Ovary (tissue), 9 donors: ENCODE data around the gene NSL1. TPM values are rescaled to one million over a fixed set of nuclear protein-coding genes. Genes with fewer than 3 reads are reported as not detected.
A peak's percentile ranks its signal among the peaks of the same experiment; 100 is the strongest.

Experiments used
- DNase-seq, 5 donors: peaks; one replicate each; pipeline ENCODE4 v3.0.0-alpha.2; 2019 to 2020
- H3K27ac ChIP-seq, 2 donors: fragments of 200-600 bp; one replicate each; pipeline versions ENCODE4 v1.5.1 to v1.8.0; 2019 to 2022
- H3K27me3 ChIP-seq: fragments of 200-600 bp; one replicate; pipeline ENCODE4 v1.8.0; 2022
- H3K36me3 ChIP-seq: fragments of 200-600 bp; sonication (generic); one replicate; pipeline ENCODE4 v1.5.1; 2019
- H3K4me1 ChIP-seq: one replicate; pipeline ENCODE4 v1.8.1; 2013; ENCODE audit warnings: mild to moderate bottlenecking, moderate library complexity; ENCODE audit not compliant: insufficient read depth
- H3K4me3 ChIP-seq: fragments of 200-600 bp; sonication (generic); one replicate; pipeline ENCODE4 v1.5.1; 2017
- H3K9me3 ChIP-seq, 2 donors: fragments of 200-600 bp in 1 of 2; sonication (generic) in 1 of 2; one replicate each; pipeline versions ENCODE4 v1.5.1 to v1.8.1; 2013 to 2019; ENCODE audit warnings: mild to moderate bottlenecking in 1 of 2, moderate library complexity in 1 of 2
- EP300 ChIP-seq: sonication (generic); formaldehyde crosslinking; IDR thresholded peaks from one replicate; pipeline ENCODE4 v1.6.1; 2017; ENCODE audit warnings: antibody characterized with exemption
- POLR2A ChIP-seq: fragments of 450-650 bp; IDR thresholded peaks from one replicate; pipeline ENCODE4 v1.6.1; 2017; ENCODE audit warnings: antibody characterized with exemption, mild to moderate bottlenecking, moderate library complexity
- WGBS, 3 donors: extraction: QIAGEN DNeasy Blood & Tissue Kit in 1 of 3; methylation state at CpG; one replicate each; pipeline versions ENCODE4 v1.1.5 to v1.1.7; 2013 to 2017; 5-methylcytosine and 5-hydroxymethylcytosine counted together
- intact Hi-C, 4 donors: fragments of 100-400 bp; cut with DNase I; formaldehyde crosslinking; loops; one replicate each; pipeline versions ENCODE4 v1.11.0 to v1.15.1; 2022 to 2023
- polyA plus RNA-seq, 2 donors: library from polyadenylated mRNA; stranded (reverse); fragments of 200-250 nt in 1 of 2; fragments of 350-450 nt in 1 of 2; fragmentation: Illumina TruSeq in 1 of 2; extraction: RNeasy Lipid Tissue Mini Kit (QIAGEN cat#74804) in 1 of 2; gene quantifications; one replicate each; pipeline ENCODE4 v1.2.3, GENCODE V29; 2013 to 2014
- total RNA-seq, 7 donors: library from RNA; depleted of rRNA in 2 of 7; stranded (reverse); fragments of >200 nt in 2 of 7; fragmentation: NEBNext Ultra II Directional in 3 of 7; extraction: Animal tissue kit (Norgen Biotek cat#: 25700) in 3 of 7; gene quantifications; one replicate each; pipeline versions ENCODE4 v1.1.0 to v1.2.4, GENCODE V29; 2016 to 2023
- TF ChIP-seq, protein P1 (sequence below), 3 donors: fragments of 450-650 bp in 2 of 3; fragments of 200-600 bp in 1 of 3; IDR thresholded peaks; one replicate each; pipeline versions ENCODE4 v1.5.1 to v1.8.0; 2016 to 2022; ENCODE audit warnings: antibody characterized with exemption in 3 of 3, mild to moderate bottlenecking in 1 of 3
- donor health status: DM: no; HTN: no; CAD: no; lungs with moderate emphysema.
- donor health status: DM: no; HTN: no; CAD: no.
- donor health status: Bipolar disorder and iron deficiency.
- donor health status: DM: yes; HTN: yes; CAD: no.
- donor health status: DM: no; HTN: no; CAD: no.
- donor health status: DM: yes; HTN: yes; CAD: no.

Gene NSL1
- total and polyA plus RNA-seq, 9 donors, result 17.2 to 35.2 (median 29.1) TPM

DNA sequence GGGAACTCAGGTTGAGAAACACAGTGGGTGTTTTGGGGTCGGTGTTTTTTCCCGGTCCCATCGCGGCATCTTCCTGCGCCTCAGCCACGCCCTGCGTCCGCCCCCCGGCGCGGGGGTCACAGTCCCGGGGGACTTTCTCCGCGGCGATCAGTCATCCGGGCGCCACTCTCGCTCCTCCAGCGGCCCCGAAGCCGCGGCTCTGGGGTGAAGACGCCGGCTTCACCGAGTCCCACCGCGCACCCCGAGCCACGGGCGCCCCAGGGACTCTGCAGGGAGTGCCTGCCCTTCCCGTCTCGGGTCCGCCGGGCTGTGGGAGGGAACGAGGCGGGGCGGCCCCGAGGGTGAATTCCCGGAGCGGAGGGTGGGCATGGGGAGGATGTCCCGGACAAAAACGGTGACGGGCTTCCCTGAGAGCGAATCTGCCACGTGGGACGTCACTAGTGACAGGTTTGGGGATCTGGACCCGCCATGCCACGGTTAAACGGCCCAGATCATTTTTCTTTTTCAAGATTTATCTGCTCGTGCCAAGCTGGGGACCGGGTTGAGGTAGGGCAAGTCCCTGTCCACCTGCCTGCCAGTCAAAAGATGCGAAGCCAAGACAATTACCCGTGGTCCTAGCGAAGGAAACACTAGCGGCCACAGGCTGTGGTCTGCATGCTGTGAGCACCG is 91.2 kb downstream of the NSL1 start:
- Histone ChIP-seq H3K4me1 (peaks cover 4% of the 10 kb centered on the region), H3K27me3 (no peaks in the 10 kb centered on the region), H3K4me3 (peak overlapping the region; percentile 56), H3K36me3 (no peaks in the 10 kb centered on the region), H3K9me3 (no peaks in the 10 kb centered on the region), H3K27ac (peak overlapping the region; percentile 12 to 15)
- intact Hi-C loops, result no loop called here
- 0 to 2% (median 1%) methylated on average over 46 to 56 of the region's 56 CpGs for WGBS, 3 donors
- TF ChIP-seq EP300, result no peak
- TF ChIP-seq, protein P1, sequence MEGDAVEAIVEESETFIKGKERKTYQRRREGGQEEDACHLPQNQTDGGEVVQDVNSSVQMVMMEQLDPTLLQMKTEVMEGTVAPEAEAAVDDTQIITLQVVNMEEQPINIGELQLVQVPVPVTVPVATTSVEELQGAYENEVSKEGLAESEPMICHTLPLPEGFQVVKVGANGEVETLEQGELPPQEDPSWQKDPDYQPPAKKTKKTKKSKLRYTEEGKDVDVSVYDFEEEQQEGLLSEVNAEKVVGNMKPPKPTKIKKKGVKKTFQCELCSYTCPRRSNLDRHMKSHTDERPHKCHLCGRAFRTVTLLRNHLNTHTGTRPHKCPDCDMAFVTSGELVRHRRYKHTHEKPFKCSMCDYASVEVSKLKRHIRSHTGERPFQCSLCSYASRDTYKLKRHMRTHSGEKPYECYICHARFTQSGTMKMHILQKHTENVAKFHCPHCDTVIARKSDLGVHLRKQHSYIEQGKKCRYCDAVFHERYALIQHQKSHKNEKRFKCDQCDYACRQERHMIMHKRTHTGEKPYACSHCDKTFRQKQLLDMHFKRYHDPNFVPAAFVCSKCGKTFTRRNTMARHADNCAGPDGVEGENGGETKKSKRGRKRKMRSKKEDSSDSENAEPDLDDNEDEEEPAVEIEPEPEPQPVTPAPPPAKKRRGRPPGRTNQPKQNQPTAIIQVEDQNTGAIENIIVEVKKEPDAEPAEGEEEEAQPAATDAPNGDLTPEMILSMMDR (IDR thresholded peaks at IDR 0.05), result no peak
- no peak for TF ChIP-seq POLR2A
- peak; percentile 15 to 56 (median 39) for DNase-seq

DNA sequence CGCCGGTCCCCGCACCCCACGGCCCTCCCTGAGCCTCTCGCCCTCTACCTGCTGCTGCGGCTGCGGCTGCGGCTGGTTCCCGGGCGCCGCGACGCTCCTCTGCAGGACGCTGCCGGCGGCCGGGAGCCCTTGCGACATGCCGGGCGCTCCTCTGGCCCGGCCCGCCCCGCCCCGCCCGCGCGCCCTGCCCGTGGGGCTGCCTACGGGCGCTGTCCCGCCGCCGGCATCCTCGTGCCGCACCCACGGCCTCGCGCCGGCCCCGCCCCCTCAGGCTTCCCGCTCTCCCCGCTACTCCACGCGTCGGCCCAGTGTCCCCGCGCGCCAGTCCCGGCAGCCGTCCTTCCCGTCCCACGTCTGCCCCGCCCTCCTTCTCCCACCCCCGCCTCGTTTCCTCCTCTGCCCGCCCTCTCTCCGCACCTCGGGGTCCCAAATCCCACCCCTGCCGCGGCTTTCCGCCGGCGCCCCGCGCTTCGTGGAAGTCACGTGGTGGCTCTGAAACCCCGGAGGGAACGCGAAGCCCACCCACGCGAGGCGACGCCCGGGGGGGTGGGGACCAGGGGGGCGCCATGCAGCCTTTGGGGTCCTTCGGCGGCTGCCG is 91.9 kb downstream of the NSL1 start, which contains the start of gene BATF3:
BATF3 (minus strand) TSS at position 216 of the 598 bp plus-strand sequence; CDS start at position 138, 78 bp downstream.
- 0 to 2% (median 1%) methylated on average over 44 to 78 of the region's 79 CpGs for WGBS, 3 donors

DNA sequence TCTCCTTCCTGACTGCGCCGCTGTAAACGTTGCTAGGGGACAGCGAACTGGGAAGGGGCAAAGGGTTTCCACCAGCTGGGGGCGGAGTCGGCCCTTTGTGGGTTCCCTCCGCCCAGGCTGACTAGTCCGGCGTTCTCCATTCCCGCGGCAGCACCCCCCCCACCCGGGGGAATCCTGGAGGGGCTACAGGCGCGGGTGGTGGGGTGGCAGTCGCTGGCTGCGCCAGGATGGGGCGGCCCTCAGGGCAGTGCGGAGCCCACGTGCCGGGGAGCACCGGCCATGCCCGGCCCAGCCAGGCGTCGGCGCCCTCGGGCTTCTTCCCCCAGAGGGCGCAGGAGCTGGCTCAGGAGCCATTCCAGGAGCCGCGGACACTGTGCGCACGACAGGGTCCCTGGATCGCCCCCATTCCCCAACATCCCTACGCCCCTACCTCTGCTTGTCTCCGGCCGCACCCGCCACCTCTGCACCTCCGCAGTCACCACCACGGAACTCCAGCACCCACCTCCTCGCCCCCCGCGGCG is 92.4 kb downstream of the NSL1 start:
- DNase-seq, result peak; percentile 10 to 43 (median 28)
- Histone ChIP-seq H3K36me3 (no peaks in the 10 kb centered on the region), H3K4me1 (peaks cover 4% of the 10 kb centered on the region), H3K27ac (no peak overlapping the region), H3K27me3 (no peaks in the 10 kb centered on the region), H3K4me3 (peak overlapping the region; percentile 56), H3K9me3 (no peaks in the 10 kb centered on the region)
- no peak for TF ChIP-seq POLR2A
- TF ChIP-seq, protein P1 (IDR thresholded peaks at IDR 0.05), result peak in 1 of 3 donors; percentile 12
- WGBS, 3 donors, result 0 to 2% (median 2%) methylated on average over 34 to 42 of the region's 42 CpGs
- intact Hi-C loops, result no loop called here

More for the DNA sequence above, 91.9 kb downstream of the NSL1 start, which contains the start of gene BATF3:
- Histone ChIP-seq H3K4me3 (peak within 1 kb of the TSS; percentile 56), H3K36me3 (no peaks in the 10 kb centered on the region), H3K27me3 (no peaks in the 10 kb centered on the region), H3K9me3 (no peaks in the 10 kb centered on the region), H3K4me1 (peaks cover 4% of the 10 kb centered on the region), H3K27ac (peak within 1 kb of the TSS; percentile 12 to 15)
- intact Hi-C loops, result no loop called here
- TF ChIP-seq, protein P1 (IDR thresholded peaks at IDR 0.05), result no peak
- TF ChIP-seq POLR2A (no peak), EP300 (no peak)
- peak; percentile 22 to 56 (median 45) for DNase-seq

DNA sequence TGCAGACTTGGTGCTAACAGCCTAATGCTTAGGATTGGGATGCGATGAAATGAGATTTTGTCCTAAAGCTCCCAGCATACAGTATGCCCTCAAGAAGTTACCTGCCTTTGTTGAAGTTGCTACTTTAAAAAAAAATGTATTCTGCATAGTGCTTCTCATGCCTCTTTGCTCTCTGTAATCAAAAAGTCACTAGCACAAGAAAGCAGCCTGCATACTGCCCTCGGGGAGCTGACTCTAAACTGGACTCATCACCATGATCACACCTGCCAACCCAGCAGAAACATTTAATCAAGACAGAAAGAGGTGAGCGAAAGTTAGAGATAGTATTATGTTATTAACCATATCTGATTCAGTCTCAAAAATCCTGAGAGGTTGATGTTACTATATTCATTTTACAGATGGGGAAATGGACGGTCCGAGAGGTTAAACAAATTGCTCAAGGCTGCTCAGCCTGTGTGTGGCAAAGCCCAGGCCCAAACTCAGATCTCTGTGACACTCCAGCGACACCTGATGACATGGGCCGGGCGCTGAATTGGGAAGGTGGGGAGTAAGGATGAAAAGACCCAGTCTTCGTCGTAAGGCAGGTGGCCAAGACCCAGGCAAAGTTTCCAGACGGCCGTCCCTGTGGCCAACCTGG is 93.0 kb downstream of the NSL1 start:
- Histone ChIP-seq H3K4me3 (peak overlapping the region; percentile 56), H3K4me1 (peaks cover 4% of the 10 kb centered on the region), H3K36me3 (no peaks in the 10 kb centered on the region), H3K9me3 (no peaks in the 10 kb centered on the region), H3K27me3 (no peaks in the 10 kb centered on the region), H3K27ac (no peak overlapping the region)
- intact Hi-C loops, result no loop called here
- no peak for TF ChIP-seq POLR2A
- TF ChIP-seq, protein P1 (IDR thresholded peaks at IDR 0.05), result no peak
- TF ChIP-seq EP300, result no peak
- WGBS, 3 donors, result 28 to 32% (median 28%) methylated on average over 12 of the region's 12 CpGs
- DNase-seq, result no peak
